GF-D8 (cell line): ENCODE measurements around the gene ATG101.
A peak's percentile ranks its signal among the peaks of the same experiment; 100 is the strongest.

Source experiments
- DNase-seq: peaks from one replicate; lab custom pipeline; 2025; lab: John Stamatoyannopoulos, UW

Gene ATG101

GRCh38 chr12:52057638-52058576, 11.9 kb upstream of the ATG101 start:
- DNase-seq: no peak

GRCh38 chr12:52058631-52059361, 11.0 kb upstream of the ATG101 start:
- no peak for DNase-seq

GRCh38 chr12:52059582-52060497, 9.9 kb upstream of the ATG101 start:
- no peak for DNase-seq

GRCh38 chr12:52060498-52061177, 9.1 kb upstream of the ATG101 start:
- DNase-seq: no peak

- DNase-seq: no peak
Observed at GRCh38 chr12:52061470-52062166, 8.2 kb upstream of the ATG101 start.

- DNase-seq: no peak
Observed at GRCh38 chr12:52062167-52063081, 7.4 kb upstream of the ATG101 start.

- DNase-seq: no peak
Observed at GRCh38 chr12:52063082-52063924, 6.5 kb upstream of the ATG101 start.

GRCh38 chr12:52063981-52064649, 5.7 kb upstream of the ATG101 start:
- no peak for DNase-seq

- DNase-seq: no peak
Observed at GRCh38 chr12:52066346-52067080, 3.3 kb upstream of the ATG101 start.

- DNase-seq: no peak
Observed at GRCh38 chr12:52067081-52067374, 2.8 kb upstream of the ATG101 start.

GRCh38 chr12:52070185-52070925, 577 bp downstream of the ATG101 start:
- no peak for DNase-seq

GRCh38 chr12:52073531-52074381, 4.0 kb downstream of the ATG101 start:
- DNase-seq: peak; percentile 97

GRCh38 chr12:52074971-52075724, 5.4 kb downstream of the ATG101 start:
- DNase-seq: no peak

GRCh38 chr12:52076811-52077210, 7.0 kb downstream of the ATG101 start:
- DNase-seq: no peak

GRCh38 chr12:52078276-52078675, 8.5 kb downstream of the ATG101 start:
- DNase-seq: no peak
